GOT3 (cell line): ENCODE data around the gene CCNC.
A peak's percentile ranks its signal among the peaks of the same experiment; 100 is the strongest.

ENCODE experiments used
- DNase-seq: peaks from one replicate; lab custom pipeline; 2025; ENCODE audit warnings: mixed read lengths; lab: John Stamatoyannopoulos, UW

CCNC gene, protein sequence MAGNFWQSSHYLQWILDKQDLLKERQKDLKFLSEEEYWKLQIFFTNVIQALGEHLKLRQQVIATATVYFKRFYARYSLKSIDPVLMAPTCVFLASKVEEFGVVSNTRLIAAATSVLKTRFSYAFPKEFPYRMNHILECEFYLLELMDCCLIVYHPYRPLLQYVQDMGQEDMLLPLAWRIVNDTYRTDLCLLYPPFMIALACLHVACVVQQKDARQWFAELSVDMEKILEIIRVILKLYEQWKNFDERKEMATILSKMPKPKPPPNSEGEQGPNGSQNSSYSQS

DNA sequence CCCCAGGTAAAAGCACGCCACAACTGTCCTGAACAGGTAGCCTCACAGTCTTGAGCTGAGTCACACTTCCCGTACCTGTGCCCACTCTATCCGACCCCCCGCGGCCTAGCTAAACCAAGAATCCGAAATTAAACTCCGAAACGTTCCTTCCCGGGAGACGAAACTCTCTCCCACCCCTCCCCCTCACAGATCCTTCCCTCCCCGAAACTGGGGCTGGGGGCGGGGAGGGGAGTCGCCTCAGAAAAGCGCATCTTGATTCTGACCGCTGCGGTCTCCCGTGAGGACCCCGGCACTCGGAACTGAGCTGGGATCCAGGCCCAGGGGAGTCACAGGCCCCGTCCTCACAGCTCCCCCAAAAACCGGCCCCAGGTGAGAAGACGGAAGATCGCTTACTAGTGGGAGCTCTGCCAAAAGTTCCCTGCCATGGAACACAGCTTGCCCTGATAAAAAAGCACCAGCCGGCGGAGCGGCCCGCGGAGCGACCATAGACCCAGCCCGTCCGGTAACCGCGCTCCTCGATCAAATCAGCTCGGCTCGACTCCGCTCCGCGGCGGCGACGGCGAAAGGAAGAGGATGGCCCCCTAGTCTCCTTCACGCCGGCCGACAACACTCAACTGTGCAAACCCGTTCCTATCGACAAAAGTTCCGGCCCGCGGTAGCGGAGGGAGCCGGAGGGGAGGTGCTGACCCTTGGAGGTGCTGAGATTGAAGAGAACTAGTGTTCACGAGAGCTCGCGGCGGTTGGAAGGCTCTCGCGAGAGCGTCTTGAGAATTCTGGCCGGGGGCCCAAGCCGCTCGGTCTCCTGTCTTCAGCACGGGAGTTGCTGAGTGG is at the start of gene CCNC:
Gene CCNC (minus strand): TSS at position 558 of the 831 bp plus-strand sequence. CDS start 133 bp downstream, at position 425.
- DNase-seq = peak; percentile 84

- DNase-seq = no peak
Measured at GRCh38 chr6:99617131-99617530, 48.7 kb upstream of the CCNC start.

DNA sequence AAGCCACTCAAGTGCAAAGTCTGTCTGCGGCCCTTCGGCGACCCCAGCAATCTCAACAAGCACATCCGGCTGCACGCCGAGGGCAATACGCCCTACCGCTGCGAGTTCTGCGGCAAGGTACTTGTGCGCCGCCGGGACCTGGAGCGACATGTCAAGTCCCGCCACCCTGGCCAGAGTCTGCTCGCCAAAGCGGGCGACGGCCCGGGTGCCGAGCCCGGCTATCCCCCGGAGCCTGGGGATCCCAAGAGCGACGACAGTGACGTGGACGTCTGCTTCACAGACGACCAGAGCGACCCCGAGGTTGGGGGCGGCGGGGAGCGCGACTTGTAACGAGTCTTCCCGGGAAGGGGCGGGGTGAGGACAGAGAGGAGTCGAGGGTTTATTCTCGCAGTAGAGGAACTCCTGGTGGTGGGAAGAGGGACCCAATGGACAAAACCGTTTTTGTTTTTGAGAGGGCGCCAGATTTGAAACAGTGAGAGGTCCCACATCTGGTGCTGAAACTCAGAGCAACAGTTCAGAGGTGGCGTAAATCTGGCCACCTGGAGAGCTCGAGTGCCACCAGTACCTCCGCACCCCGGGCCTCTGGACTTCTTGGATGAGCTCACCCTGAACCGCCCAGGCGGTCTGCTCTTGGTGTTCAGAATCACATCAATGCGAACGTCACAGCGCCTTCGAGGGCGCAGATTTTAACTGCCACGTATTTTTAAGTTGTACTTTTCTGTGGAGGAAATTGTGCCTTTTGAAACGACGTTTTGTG is 46.1 kb upstream of the CCNC start:
- no peak for DNase-seq

DNA sequence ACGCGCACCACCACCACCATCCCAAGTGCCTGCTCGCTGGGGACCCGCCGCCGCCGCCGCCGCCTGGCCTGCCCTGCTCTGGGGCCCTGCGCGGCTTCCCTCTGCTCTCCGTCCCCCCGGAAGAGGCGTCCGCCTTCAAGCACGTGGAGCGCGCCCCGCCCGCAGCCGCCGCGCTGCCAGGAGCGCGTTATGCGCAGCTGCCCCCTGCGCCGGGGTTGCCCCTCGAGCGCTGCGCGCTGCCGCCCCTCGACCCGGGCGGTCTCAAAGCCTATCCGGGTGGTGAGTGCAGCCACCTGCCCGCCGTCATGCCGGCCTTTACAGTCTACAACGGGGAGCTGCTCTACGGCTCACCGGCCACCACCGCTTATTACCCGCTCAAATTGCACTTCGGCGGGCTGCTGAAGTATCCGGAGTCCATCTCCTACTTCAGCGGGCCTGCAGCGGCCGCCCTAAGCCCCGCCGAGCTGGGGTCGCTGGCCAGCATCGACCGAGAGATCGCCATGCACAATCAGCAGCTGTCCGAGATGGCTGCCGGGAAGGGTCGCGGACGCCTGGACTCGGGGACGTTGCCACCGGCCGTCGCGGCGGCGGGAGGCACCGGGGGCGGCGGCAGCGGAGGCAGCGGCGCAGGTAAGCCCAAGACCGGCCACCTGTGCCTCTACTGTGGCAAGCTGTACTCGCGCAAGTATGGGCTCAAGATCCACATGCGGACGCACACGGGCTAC is 45.4 kb upstream of the CCNC start:
- no peak for DNase-seq

- DNase-seq = no peak
Measured at GRCh38 chr6:99613409-99613704, 44.9 kb upstream of the CCNC start.

GRCh38 chr6:99612551-99613408 is 44.3 kb upstream of the CCNC start:
- DNase-seq = no peak

DNA sequence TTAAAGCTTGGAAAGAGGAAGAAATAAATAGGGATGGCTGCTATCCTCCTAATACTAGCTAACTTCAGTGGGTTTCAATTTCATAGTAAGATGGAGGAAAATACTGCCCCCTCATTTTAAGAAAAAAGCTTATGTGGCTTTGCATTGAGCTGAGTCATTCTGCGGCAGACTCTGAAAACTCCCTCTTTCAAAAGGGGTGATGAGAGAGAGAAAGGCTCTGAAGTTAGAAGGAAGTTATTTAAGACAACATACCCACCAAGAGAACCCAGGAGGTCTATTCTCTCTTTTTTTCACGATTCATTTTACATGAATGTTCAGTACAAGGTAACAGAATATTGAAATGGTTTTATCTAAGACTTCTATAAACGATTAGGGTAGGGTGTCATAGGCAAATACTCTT is 42.7 kb upstream of the CCNC start:
- DNase-seq = no peak

- DNase-seq = no peak
Measured at GRCh38 chr6:99609905-99610489, 41.5 kb upstream of the CCNC start.

GRCh38 chr6:99608886-99609482 is 40.5 kb upstream of the CCNC start:
- no peak for DNase-seq

GRCh38 chr6:99608059-99608885 is 39.8 kb upstream of the CCNC start:
- no peak for DNase-seq

- DNase-seq = no peak
Measured at GRCh38 chr6:99607416-99608036, 39.1 kb upstream of the CCNC start.

- no peak for DNase-seq
Measured at GRCh38 chr6:99606656-99607415, 38.4 kb upstream of the CCNC start, which contains the start of gene PRDM13. Gene PRDM13 (plus strand): TSS chr6:99606833. CDS start chr6:99607035, 202 bp downstream.

DNA sequence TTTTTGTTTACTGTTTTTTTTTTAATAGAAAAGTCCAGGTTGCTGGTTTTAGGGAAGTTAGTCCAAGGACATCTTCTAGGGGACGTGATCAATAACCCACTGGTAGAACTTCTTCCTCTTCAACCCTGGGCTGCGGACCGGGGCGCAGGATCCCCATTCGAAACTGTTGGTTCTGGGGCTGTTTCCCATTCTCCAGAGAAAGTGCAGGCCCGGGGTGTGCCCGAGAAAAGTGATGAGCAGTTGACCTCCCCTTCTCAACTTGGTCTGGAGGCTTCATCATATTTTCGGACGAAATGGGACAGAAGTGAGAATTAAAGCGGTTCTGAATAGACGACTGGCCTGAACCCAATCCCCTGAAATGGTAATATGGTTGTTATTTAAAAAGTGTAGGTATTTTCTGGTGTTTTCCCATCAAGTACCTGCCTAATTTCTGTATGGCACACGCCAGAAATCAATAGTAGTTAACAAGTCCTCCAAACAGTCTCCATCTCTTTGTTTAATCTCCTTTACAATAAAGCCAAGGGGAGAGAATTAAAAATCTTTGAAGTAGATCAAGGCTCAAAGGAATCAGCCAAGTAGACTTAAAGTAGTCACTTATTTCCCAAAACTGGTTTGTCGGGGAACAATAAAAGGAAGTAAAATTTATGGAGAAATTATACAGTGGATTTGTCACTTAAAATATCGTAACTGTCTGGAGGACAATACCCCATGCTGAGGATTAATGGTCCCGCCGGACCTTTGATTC is 37.6 kb upstream of the CCNC start:
- DNase-seq = no peak

DNA sequence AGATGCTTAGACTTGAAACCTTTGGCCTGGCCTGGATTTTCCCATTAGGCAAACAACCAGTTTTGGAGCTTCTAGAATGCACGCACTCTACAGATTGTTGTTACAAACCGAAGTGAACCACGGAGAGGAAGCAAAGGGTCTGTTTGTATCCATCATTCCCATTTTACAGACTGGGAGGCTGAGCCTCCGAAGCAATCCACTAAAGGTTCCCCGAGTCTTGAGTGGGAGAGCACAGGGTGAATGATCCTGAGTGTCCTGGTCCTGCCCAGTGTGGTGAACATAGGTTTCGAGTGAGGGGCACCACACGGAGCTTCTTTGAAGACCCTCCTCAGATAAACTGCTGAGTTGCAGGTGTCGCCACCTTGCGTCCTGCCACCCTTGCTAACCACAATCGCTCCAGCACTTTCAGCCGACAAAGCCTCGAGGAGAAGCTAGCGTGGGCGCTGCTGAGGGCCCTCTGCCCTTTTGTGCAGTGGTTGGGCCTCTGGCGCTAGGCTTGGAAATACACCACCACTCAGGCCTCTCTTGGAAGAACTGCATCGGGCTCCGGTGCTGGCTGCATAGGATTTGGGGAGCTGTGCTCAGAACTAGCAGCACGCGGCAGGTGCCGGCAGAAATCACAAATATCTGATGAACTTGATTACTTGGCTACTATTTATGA is 36.7 kb upstream of the CCNC start:
- no peak for DNase-seq

DNA sequence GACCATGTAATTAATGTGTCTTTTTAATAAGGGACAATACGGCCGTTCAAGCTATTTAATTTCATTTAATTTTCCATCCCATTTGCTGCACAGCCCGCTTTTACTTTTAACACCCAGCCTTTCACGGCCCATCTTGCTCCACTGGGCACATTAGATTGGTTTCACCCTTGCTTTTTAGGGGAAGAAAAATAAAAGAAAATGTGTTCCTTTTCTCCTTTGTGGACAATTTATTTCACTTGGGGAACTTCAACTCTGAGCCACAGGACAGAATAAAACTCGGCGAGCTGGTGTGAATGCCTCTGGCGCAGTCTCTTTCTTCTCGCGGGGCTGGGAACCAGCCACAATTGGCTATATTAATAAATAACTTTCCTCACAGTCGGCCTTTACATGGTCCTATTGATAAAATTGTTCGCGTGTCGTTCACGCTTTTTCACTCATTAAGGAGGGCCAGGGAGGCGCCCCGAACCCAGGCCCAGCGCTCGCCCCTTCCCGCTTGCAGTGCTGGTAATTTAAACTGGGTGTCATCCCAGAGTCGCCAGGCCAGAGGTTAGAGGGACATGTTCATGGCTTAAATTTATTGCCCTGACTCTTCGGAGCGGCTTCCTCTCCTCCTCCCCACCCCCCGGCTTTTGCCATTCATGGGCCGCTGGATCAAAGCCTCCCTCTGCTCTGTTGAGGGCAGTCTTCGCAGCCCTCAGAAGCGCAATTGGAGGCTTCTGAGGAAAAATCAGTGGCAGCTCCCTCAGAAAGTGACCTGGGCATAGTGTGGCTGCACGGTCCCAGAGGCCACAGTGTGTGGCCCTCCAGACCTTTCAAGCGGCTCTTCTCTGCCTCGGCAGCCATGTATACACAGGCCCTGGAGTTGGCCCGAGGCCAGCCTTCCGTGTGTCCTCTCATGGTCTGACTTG is 36.0 kb upstream of the CCNC start:
- DNase-seq = no peak
